H1 (cell line): ENCODE results near the gene FAM200B. TPM values are rescaled to one million over a fixed set of nuclear protein-coding genes. Genes with fewer than 3 reads are reported as not detected.

Experiments used
- CEBPB ChIP-seq: IDR thresholded peaks from 2 replicates; pipeline ENCODE4 v1.6.1; 2012; ENCODE audit warnings: low read depth, low read length
- FOSL1 ChIP-seq: IDR thresholded peaks from 2 replicates; pipeline ENCODE4 v1.6.1; 2011; ENCODE audit warnings: mild to moderate bottlenecking, low read depth, low read length, moderate library complexity; ENCODE audit not compliant: insufficient read depth
- HDAC2 ChIP-seq, 2 experiments: fragments of 300-600 bp in 1 of 2; sonication (generic) in 1 of 2; IDR thresholded peaks; 2 replicates each; pipeline ENCODE4 v1.6.1; 2011 to 2012; ENCODE audit warnings: low read depth in 2 of 2, low read length in 2 of 2, mild to moderate bottlenecking in 2 of 2, moderate library complexity in 2 of 2, borderline replicate concordance in 1 of 2, inconsistent platforms in 1 of 2
- KDM1A ChIP-seq: fragments of 200-600, 300-600 bp; sonication (generic); IDR thresholded peaks from 2 replicates; pipeline ENCODE4 v1.7.1; 2016; ENCODE audit warnings: mild to moderate bottlenecking, low read length, borderline replicate concordance
- MAFK ChIP-seq: IDR thresholded peaks from 2 replicates; pipeline ENCODE4 v1.6.1; 2012; ENCODE audit warnings: low read depth, mild to moderate bottlenecking, improper control_type of control experiment, low read length
- RNF2 ChIP-seq: fragments of 200-900, 300-1000 bp; sonication (generic); IDR thresholded peaks from 2 replicates; pipeline ENCODE4 v1.7.1; 2016; ENCODE audit warnings: borderline replicate concordance, low read depth, mild to moderate bottlenecking, antibody characterized with exemption, low read length; ENCODE audit not compliant: poor library complexity, severe bottlenecking; ENCODE audit errors: missing control alignments
- SUZ12 ChIP-seq: fragments of 200-600 bp; sonication (generic); IDR thresholded peaks from 2 replicates; pipeline ENCODE4 v1.6.1; 2012; ENCODE audit warnings: mild to moderate bottlenecking, inconsistent platforms, low read length, moderate library complexity, mixed read lengths
- polyA plus RNA-seq, 7 experiments: library from polyadenylated mRNA; depleted of rRNA in 3 of 7; stranded (reverse) in 5 of 7; unstranded in 2 of 7; fragments of >200 nt in 5 of 7; fragments of 200-250 nt in 2 of 7; gene quantifications; 1 replicate in 5 of 7; 2 replicates in 1 of 7; 4 replicates in 1 of 7; pipeline versions ENCODE4 v1.2.1 to v1.2.3, GENCODE V29; 2011 to 2013; ENCODE audit warnings: missing spikeins in 2 of 7, mixed read lengths in 2 of 7
- total RNA-seq: library from RNA; stranded (reverse); fragmentation: NEBNext Ultra II Directional; extraction: Animal tissue kit (Norgen Biotek cat#: 25700); gene quantifications from 2 replicates; pipeline ENCODE4 v1.2.1, GENCODE V29; 2021

FAM200B gene
- total and polyA plus RNA-seq, 2 of the 8 experiments (the other 6 are each of a cell fraction or from before 2014, with no cell fraction given), result 10.7 to 23.7 TPM

- TF ChIP-seq HDAC2 (IDR thresholded peaks at IDR 0.05; ENCODE audit: borderline replicate concordance in 1 of 2, low read depth in 2 of 2, low read length in 2 of 2) (no peak), KDM1A (no peak), MAFK (no peak), SUZ12 (no peak), CEBPB (no peak), RNF2 (no peak), FOSL1 (no peak)
Observed at GRCh38 chr4:15720851-15721250, 39.2 kb downstream of the FAM200B start (continued).
